HTR-8/SVneo (cell line): ENCODE data around the gene MRPL32.

ENCODE experiments used
- DNase-seq: peaks from one replicate; pipeline ENCODE4 v3.0.0; 2011; ENCODE audit warnings: low spot score, mixed read lengths; ENCODE audit not compliant: insufficient read length
- FAIRE-seq: peaks from 2 replicates; lab custom pipeline; 2011; peaks lifted over from hg19 to GRCh38; lab: Jason Lieb, UNC

MRPL32 gene

GRCh38 chr7:42925630-42926029, 6.5 kb upstream of the MRPL32 start:
- no peak for FAIRE-seq
- no peak for DNase-seq

DNA sequence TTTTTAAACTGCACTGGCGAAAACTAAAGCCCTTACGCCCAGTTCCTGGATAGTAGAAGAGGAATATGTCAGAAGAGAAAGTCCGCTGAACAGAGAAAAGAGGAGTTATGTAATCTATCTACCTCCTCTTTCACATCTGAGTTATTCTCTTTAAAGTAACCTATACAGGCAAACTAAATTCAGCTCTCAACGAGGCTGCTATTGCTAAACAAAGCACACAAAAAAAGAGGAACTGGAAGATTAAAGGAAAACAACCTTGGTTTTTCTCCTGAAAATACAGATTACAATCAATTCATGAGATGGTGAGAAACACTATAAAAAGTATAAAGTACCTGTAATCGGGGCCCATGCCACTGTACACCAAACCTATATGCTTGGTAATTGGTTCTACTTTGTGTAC, 6.0 kb upstream of the MRPL32 start:
- FAIRE-seq (no peak), DNase-seq (no peak)

GRCh38 chr7:42928754-42929153, 3.4 kb upstream of the MRPL32 start:
- no peak for DNase-seq
- no peak for FAIRE-seq

- DNase-seq (no peak), FAIRE-seq (no peak)
Measured at GRCh38 chr7:42929449-42929848, 2.7 kb upstream of the MRPL32 start.

DNA sequence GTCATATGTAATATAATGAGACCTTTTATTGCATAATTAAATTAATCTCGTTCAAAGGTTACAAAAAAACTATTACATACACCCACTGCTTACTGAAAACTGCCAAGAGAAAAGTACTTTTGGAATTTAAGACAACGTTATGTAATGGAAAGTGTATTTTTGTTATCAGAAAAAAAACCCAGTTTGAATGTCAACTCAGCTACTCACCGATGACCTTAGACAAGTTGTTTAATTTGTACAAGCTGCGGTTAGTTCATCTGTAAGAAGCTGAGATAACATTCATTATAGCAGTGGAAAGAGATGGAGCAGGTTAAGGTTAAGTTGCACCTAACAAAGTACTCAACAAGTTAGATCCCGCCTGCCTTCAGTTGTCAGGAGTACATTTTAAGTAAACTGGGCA, 1.3 kb upstream of the MRPL32 start:
- FAIRE-seq, result no peak

GRCh38 chr7:42931447-42931833, 736 bp upstream of the MRPL32 start:
- no peak for FAIRE-seq
- no peak for DNase-seq

More for the DNA sequence above, 1.3 kb upstream of the MRPL32 start:
- no peak for DNase-seq

GRCh38 chr7:42932811-42933591, 825 bp downstream of the MRPL32 start:
- DNase-seq, result no peak
- FAIRE-seq, result no peak

- FAIRE-seq, result no peak
- no peak for DNase-seq
Measured at GRCh38 chr7:42934291-42934690, 2.1 kb downstream of the MRPL32 start.

DNA sequence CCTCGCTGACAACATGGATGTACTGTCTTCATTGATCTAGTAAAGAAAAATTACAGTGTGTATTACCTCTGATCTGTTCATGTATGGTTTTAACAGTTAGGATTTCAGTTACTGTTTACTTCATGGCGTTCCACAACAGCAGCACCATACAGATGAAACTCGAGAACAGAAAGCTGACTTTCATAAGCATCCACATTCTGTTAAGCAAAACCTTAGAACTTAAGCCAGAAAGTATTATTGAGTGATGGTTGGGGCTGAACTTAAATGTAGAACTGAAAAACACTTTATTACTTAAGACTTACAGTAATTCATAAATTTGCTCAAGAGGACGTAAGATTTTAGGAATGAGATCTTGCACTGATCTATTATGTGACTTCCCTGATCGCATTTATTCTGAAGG, 3.7 kb downstream of the MRPL32 start:
- DNase-seq (no peak), FAIRE-seq (no peak)

GRCh38 chr7:42939457-42940240, 7.5 kb downstream of the MRPL32 start:
- DNase-seq, result no peak
- no peak for FAIRE-seq

DNA sequence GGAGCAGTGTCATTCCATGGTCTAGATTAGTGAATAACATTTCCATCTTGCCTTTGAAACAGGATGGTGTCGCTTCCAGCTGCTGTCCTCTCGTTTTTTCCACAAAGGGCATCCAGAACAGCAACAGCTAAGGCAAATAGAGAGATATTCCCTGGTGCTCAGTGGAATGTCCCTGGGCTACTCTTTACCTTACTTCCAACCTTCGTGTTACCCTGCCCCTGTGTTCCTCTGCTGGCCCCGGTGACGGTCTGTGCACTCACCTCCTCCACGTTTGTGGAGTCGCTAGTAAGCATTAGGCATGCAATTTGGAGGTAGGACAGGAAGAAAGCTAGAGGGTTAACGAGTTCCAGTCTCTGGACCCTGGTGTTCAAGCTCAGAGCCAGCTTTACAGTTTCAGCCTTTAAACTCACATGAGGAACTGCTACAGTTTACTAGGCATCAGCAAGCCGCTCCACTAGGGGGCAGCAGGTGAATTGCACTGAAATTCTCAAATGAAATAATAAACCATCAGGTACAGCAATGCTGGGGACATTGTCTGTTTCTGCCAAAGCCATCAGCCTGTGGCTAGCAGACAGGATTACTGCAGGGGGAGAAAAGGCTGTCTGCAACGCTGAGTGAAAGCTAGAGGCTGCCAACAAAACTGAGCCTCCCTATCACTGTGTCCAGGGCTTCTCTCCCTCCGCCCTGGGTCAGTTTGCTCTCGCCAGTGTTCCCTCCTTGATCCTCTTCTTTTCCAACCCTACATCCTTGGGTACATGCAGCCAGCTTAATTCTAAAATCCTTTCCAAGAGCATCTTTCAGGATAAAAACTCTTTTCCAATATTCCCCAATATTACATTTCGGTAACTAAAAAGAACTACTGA, 9.0 kb downstream of the MRPL32 start:
- peak; percentile 73 for DNase-seq

DNA sequence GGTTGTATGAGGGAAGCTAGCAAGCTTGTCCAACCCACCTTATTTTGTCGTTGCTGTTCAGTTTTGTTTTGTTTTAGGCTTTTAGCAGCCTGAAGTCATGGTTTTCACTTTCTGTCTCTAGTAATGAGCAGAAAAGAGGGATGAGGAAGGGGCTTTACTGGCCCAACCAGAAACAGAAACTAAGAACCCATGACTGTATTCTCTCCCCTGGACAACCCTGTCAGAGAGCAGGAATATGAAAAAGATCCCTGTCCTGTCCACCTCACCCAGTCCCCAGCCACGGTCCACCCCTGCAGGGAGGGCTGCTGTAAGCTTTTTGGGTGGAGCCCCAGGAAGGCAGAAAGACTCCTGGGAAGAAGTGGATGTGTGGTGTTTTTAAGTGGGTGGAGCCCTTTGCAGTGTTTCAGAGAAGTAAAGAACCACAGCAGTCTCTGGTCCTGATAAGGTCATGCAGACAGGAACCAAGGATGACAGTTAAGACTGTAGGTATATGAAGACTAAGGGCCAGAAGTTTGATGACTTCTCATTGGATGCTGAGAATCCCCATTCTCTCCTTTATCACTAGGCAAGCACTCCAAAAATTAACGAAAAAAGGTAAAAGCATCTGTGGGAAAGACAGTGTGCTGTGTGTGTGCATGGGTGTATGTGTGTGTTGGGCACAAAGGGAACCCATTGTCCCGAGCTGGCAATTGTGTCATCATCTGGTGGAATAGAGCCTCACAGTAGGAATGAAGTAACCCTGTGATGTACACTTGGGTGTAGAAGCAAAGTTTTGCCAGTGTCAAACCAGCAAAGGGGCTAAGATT, 13.8 kb downstream of the MRPL32 start:
- DNase-seq, result no peak
- FAIRE-seq, result no peak

More for the DNA sequence above, 9.0 kb downstream of the MRPL32 start:
- peak; percentile 40 for FAIRE-seq

- FAIRE-seq (no peak), DNase-seq (no peak)
Measured at GRCh38 chr7:42946627-42946950, 14.4 kb downstream of the MRPL32 start.

DNA sequence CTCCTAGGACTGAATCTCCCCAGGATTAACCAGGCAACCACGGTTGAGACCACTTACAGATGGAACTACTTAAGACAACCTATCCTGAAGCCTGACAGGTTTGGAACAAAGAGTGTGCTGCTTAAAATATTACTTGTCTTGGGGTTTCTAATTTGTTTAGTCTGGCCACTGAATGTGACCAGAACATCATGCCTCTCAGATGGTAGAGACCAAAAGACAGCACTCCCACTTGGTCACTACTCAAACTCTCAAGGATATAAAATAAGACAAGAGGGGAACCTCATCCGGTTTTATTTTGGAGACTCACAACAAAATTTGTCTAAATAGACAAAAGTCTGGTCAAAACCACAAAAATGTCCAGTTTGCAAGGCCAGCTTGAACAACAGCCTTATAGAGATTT, 15.3 kb downstream of the MRPL32 start:
- DNase-seq, result no peak
- FAIRE-seq, result no peak

DNA sequence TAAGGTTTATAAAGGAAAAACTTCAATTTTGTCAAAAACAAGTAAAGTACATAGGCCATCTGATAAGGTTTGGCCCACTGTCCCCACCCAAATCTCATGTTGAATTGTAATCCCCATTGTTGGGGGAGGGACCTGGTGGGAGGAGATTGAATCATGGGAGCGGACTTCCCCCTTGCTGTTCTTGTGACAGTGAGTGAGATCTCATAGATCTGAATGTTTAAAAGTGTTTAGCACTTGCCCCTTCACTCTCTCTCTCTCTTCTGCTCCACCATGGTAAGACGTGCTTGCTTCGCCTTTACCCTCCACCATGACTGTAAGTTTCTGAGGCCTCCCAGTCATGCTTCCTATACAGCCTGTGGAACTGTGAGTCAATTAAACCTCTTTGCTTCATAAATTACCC, 18.2 kb downstream of the MRPL32 start:
- FAIRE-seq (no peak), DNase-seq (no peak)

DNA sequence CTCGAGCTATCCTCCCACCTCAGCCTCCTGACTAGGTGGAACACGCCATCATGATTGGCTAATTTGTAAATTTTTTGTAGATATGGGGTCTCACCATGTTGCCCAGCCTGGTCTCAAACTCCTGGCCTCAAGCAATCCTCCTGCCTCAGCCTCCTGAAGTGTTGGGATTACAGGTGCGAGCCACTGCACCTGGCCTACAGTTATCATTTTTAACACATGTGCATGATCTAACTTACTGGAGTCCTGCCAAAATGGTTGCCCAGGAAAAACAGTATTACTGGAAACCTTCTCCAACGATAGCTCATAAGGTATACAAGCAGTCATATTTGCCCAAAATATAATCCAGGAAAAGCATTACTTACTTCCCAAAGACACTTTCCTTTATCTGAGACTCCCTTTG, 20.2 kb downstream of the MRPL32 start:
- DNase-seq (no peak), FAIRE-seq (no peak)

GRCh38 chr7:42953994-42954393, 21.8 kb downstream of the MRPL32 start:
- FAIRE-seq, result no peak
- no peak for DNase-seq

DNA sequence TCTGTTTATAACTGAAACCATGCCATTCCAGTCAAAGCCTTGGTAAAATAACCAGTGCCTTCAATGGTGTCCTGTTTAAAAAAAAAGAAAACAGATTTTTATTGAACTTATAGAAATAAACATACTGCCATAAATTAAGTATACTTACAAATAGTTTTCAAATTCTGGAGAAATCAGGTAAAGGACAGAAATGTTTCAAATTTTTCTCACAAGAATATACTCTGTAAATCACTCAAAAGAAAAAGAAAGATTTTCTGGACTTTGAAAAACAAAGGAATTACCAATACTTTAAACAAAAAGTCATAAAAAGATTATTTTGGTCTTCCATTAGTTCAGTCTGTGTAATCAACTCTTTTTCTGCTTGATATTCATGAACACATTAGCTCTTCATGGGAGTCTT, 23.9 kb downstream of the MRPL32 start:
- FAIRE-seq (no peak), DNase-seq (no peak)

- no peak for FAIRE-seq
Measured at GRCh38 chr7:42959549-42959948, 27.4 kb downstream of the MRPL32 start.

DNA sequence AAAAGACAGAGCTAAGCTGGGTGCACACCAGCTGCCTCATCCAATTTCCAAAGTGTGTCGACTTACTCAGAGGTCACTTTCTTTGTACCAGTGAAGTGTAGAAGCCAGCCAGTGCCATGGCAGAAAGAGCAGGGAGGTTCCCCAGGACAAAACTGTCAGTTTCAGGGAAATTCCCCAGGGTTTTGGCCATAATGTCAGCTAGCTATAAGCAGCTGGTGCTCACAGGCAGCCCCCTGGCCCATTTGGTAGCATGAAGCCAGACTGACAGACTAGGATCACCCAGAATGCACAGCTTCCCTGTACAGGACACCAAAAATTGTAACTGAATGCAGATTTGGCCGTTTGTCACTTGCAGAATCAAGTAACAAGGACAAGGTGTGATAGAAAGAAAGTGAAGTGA, 28.6 kb downstream of the MRPL32 start:
- FAIRE-seq (no peak), DNase-seq (no peak)

More at GRCh38 chr7:42959549-42959948, 27.4 kb downstream of the MRPL32 start:
- no peak for DNase-seq
